HG02973 (cell line): ENCODE measurements around the gene DDOST.

Experiments
- ATAC-seq: cut with Tn5 transposase; IDR thresholded peaks from one replicate; pipeline ENCODE4 v1.9.1; 2021; ENCODE audit warnings: moderate library complexity; ENCODE audit not compliant: unreplicated experiment

Gene DDOST

GRCh38 chr1:20663365-20663764, 2.2 kb upstream of the DDOST start:
- no peak for ATAC-seq

DNA sequence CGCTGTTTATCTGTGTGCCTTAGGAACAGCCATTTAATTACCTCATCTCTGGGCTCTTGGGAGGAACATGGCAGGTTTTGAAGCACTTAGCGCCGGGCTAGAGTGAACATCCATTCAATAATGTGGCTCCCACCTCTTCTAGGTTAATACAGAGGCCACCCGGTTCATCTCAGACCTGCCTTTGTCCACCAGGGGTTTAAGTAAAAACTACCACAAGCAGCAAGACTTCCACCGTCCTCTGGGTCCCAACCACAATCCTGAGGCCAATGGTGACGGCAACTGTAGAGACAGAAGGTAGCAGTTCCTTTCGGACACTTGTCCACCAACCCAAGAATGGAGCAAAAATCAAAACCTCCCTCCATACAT, 924 bp upstream of the DDOST start:
- ATAC-seq = no peak

- no peak for ATAC-seq
Observed at GRCh38 chr1:20660847-20661206, 342 bp downstream of the DDOST start.

GRCh38 chr1:20660363-20660762, 806 bp downstream of the DDOST start:
- ATAC-seq = no peak

- no peak for ATAC-seq
Observed at GRCh38 chr1:20658166-20658915, 2.8 kb downstream of the DDOST start.

DNA sequence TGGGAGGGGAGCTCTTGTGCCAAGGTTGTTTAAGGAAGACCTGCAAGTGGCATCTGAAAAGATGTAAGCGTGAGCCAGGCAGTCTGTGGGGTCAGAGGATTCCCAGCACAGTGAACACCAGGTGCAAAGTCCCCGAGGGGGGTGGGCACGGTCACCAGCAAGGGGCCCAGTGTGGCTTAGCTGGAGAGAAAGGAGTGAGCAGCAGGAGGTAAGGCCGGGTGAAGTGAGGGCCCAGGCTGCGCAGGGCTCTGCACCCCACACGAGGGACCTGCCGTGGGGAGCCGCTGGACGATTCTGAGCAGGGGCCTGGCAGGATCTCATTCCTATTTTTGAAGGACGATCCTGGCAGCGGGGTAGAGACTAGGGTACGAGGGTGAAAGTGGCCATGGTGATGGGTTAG, 4.1 kb downstream of the DDOST start:
- ATAC-seq = no peak

DNA sequence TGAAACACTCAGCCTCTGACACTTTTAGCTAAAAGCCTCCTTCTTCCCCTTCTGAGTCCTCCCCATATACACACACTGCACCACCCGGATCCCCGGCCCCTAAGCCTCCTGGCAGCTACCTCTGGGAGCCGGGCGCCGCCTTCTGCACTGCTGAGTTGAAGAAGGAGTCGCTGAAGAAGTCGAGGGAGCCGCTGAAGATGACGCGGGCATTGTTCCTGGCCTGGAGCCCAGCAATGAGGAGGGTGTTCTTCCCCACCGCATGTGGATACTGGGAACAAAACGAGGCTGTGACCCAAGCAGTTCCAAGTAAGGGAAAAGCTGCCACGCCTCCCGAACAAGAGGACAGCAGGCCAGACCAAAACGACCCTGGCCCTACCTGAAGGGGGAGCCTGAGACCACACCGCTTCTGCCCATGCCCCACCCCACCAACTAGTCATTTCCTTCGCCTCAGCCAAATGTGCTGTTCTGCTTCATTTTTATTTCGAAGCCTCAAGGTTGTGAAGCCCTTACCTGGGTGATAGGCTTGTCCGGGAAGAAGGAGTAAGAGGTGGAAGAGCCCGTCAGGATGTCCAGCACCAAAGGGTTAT, 7.0 kb downstream of the DDOST start:
- no peak for ATAC-seq

- ATAC-seq = no peak
Observed at GRCh38 chr1:20652300-20652699, 8.9 kb downstream of the DDOST start.

- no peak for ATAC-seq
Observed at GRCh38 chr1:20648946-20649345, 12.2 kb downstream of the DDOST start.

- ATAC-seq = no peak
Observed at GRCh38 chr1:20648438-20648837, 12.7 kb downstream of the DDOST start.

- no peak for ATAC-seq
Observed at GRCh38 chr1:20645414-20645813, 15.8 kb downstream of the DDOST start.

- ATAC-seq = no peak
Observed at GRCh38 chr1:20644416-20644815, 16.8 kb downstream of the DDOST start.

DNA sequence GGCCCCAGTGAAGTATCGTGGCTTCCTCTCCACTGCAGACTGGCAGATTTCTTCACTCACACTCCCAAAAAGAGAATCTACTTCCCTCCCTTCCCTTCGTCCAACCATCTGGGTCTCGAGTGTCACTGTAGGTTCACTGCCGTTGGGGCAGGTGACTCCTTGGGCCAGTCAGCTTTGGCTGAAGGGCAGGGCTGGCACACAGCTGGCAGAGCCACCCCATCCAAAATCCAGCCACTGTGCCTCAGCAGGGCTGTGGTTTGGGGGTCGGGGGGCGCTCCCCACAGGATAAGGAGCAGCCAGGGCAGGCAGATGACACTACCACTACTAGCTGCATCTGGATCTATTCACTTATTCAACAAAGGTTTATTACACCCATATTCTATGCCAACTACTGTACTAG, 18.1 kb downstream of the DDOST start:
- ATAC-seq = no peak

DNA sequence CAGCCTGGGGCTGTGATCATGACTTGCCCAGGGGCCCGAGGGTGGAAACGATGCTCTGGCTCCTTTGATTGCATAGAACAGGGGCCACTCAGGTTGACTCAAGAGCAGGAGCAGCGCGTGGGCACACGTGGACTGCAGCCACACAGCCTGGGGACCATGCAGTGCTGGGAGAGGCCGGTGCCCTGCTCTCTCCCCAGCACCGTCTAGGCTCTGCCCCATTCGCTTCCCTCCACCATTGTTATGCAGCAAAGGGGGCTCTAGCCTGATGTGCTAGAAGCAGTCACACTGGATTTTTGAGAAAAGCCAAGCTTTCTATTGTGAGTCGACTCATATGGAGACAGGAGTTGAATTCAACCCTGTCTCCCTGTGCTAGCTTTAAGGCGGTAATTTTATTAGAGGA, 19.2 kb downstream of the DDOST start:
- ATAC-seq = no peak

DNA sequence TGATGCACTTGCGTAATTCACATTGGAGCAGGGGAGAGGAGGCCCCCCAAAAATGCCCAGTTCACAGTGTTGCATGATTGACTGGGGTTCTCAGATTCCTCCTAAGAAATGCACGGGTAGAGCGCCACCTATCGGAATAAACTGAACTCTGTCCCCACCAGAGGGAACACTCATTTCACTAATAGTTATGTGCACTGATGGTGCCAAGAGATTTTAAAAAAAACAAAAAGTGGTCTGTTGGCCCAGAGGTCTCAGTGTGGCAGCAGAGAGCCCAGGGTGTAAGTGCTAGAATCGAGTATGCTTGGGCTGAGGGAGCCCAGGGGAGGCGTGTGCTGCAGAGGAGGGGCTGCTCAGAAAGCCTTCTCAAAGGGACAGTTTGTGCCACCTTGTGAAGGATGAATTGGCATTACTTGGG, 21.0 kb downstream of the DDOST start:
- ATAC-seq = peak; percentile 56

DNA sequence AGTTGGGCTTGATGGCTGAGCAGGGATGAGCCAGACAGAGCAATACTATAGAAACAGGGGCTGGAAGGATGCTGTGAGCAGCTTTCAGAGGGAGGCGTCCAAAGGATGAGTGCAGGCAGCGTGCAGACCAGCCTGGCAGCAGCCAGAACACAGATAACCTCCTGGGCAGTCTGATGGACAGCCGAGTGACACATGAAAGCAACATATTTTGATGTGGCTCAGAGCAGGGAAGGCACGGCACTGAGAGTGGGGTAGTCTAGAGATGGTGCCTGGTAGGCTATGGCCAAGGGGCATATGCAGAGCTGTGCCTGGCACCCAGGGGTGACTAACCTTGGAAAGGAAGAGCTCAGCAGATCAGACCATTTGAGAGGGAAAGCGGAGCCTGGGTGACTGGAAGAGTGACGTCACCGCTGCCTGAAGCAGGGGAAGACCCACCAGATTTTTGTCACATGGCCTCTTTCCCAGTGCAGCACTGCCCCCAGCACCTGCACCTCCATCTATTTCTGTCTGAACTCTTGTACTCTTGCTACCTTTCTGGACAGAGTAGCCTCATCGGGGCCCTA, 24.3 kb downstream of the DDOST start:
- no peak for ATAC-seq

DNA sequence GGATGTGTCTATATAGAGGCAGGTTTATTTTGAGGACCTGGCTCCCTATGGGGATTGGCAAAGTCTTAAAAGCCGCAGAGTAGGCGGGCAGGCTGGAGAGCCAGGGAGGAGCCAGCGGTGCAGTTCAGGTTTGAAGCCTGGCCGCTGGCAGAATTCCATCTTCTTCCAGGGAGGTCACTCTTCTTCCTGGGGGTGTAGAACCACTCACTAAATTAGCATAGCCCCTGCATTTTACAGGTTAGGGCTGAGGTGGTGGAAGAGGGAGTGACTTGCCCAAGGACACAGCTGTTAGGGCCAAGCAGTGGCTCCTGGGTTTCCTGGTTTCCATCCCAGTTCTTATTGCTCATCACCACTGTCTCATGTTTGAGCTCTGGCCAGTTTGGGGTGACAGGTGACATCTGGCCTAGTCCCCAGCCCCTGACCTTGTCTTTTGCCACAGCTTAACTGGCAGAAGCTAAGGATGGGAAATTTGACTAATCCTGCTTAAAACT, 26.5 kb downstream of the DDOST start:
- ATAC-seq = no peak

- ATAC-seq = no peak
Observed at GRCh38 chr1:20634065-20634593, 27.0 kb downstream of the DDOST start.

DNA sequence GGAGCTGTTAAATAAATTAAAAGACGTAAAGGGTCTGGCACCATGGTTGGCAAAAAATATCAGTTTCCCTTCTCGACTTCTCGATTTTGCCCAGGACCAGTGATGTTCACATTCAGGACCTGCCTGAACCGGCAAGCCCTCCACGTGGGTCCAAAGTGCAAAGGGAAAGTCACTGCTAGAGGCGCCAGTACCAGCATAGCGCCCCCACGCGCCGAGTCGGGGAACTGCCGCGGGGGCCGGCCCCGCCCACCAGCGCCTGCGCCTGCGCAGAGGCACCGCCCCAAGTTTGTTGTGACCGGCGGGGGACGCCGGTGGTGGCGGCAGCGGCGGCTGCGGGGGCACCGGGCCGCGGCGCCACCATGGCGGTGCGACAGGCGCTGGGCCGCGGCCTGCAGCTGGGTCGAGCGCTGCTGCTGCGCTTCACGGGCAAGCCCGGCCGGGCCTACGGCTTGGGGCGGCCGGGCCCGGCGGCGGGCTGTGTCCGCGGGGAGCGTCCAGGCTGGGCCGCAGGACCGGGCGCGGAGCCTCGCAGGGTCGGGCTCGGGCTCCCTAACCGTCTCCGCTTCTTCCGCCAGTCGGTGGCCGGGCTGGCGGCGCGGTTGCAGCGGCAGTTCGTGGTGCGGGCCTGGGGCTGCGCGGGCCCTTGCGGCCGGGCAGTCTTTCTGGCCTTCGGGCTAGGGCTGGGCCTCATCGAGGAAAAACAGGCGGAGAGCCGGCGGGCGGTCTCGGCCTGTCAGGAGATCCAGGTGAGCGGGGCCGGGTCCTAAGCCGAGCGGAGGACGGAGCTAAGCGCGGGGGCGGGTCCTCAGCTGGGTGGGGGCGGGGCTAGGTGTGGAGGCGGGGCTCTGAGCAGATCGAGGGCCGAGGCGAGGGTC, 27.7 kb downstream of the DDOST start, which contains the start of gene PINK1:
Gene PINK1, plus strand, starts transcription at position 269 of the 875 bp plus-strand sequence. Its CDS starts 91 bp downstream, at position 360.
- ATAC-seq = peak; percentile 57

DNA sequence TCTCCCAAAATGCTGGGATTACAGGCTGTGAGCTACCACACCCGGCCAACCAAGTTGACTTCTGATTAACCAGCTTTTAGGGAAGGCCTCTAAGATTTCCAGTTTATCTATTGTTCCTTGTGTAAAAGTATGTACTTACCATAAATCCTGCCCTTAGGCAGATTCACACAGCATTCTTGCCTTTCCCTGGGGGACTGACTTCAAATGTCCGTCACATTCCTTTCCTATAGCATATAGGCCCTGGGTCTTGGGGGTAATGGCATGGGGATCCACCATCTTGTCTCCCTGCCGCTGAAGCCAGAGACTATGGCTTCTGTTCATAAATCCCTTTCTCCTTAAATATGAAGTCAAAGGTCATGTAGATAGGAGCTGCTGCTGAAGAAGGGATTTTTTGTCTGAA, 28.8 kb downstream of the DDOST start:
- no peak for ATAC-seq

DNA sequence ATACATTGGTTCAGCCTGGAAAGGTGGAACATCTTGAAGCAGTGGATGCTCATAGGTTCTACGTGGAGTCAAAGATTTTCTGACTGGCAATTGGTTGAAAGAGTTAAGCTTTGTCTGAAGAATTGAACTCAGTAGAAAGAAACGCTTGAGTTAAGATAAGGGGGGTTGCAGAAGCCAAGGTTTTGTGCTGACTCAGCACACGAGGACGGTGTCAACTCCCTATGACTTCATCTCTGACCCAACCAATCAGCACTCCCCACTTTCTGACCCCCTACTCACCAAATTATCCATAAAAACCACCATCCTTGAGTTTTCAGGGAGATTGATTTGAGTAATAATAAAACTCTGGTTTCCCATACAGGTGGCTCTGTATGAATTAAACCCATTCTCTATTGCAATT, 30.4 kb downstream of the DDOST start:
- ATAC-seq = no peak
